ENCODE results near the gene UBL4B. TPM values are rescaled to one million over a fixed set of nuclear protein-coding genes. Genes with fewer than 3 reads are reported as not detected.

UBL4B gene
- polyA plus RNA-seq, 1 donor (not counting 4 experiments of a cell fraction or from before 2014, with no cell fraction given): not detected

- Histone ChIP-seq H3K9me1 (ENCODE audit: control insufficient read depth, extremely low read depth, insufficient read depth, low read length) (no peaks in the 10 kb centered on the region), H3K27me3 (ENCODE audit: control insufficient read depth, extremely low read depth, insufficient read depth, low read length) (no peaks in the 10 kb centered on the region), H3K9ac (ENCODE audit: control insufficient read depth, extremely low read depth, insufficient read depth, low read length) (no peak overlapping the region), H3K79me2 (ENCODE audit: control insufficient read depth, insufficient read depth, low read length) (no peaks in the 10 kb centered on the region), H3K9me3 (ENCODE audit: control insufficient read depth, low read depth, low read length) (no peaks in the 10 kb centered on the region), H3K27ac (ENCODE audit: control insufficient read depth, insufficient read depth, low read length) (no peak overlapping the region), H3K4me2 (ENCODE audit: control insufficient read depth, extremely low read depth, insufficient read depth, low read depth, low read length) (no peak overlapping the region), H3K4me3 (ENCODE audit: control insufficient read depth in 2 of 3, extremely low read depth in 1 of 3, insufficient read depth in 2 of 3, low read depth in 1 of 3, low read length in 3 of 3) (no peak overlapping the region), H3K4me1 (ENCODE audit: control insufficient read depth, extremely low read depth, insufficient read depth, low read length) (no peaks in the 10 kb centered on the region), H4K20me1 (ENCODE audit: control insufficient read depth, extremely low read depth, insufficient read depth, low read length) (no peaks in the 10 kb centered on the region), H3K36me3 (ENCODE audit: control insufficient read depth in 2 of 2, extremely low read depth in 1 of 2, insufficient read depth in 2 of 2, low read length in 2 of 2) (no peaks in the 10 kb centered on the region), H2AFZ (ENCODE audit: control insufficient read depth, low read length) (no peak overlapping the region)
- FAIRE-seq: no peak
- no peak for DNase-seq (ENCODE audit: low read depth, low spot score)
- dilution Hi-C loops (cut with MboI; ENCODE audit: extremely low pct_ligation_motif_present, low sequenced_read_pairs): no loop called here
- TF ChIP-seq EZH2 (IDR thresholded peaks at IDR 0.05; ENCODE audit: low read length) (no peak), CTCF (optimal IDR thresholded peaks at IDR 0.05 in 1 of 3, IDR thresholded peaks at IDR 0.05 in 1 of 3, conservative IDR thresholded peaks at IDR 0.05 in 1 of 3; ENCODE audit: extremely low read depth in 1 of 3, insufficient read depth in 2 of 3, low read length in 3 of 3) (no peak)
These were observed 8.8 kb downstream of the UBL4B start for GRCh38 chr1:110120960-110121561.

GRCh38 chr1:110123224-110123623, 11.0 kb downstream of the UBL4B start:
- no peak overlapping the region for H3K4me2 ChIP-seq (ENCODE audit: control insufficient read depth, extremely low read depth, insufficient read depth, low read depth, low read length)
- no peaks in the 10 kb centered on the region for H3K9me1 ChIP-seq (ENCODE audit: control insufficient read depth, extremely low read depth, insufficient read depth, low read length)
- H3K27me3 ChIP-seq (ENCODE audit: control insufficient read depth, extremely low read depth, insufficient read depth, low read length): no peaks in the 10 kb centered on the region
- dilution Hi-C loops (cut with MboI; ENCODE audit: extremely low pct_ligation_motif_present, low sequenced_read_pairs): no loop called here
- no peaks in the 10 kb centered on the region for H3K4me1 ChIP-seq (ENCODE audit: control insufficient read depth, extremely low read depth, insufficient read depth, low read length)
- TF ChIP-seq EZH2 (IDR thresholded peaks at IDR 0.05; ENCODE audit: low read length) (no peak), CTCF (optimal IDR thresholded peaks at IDR 0.05 in 1 of 3, IDR thresholded peaks at IDR 0.05 in 1 of 3, conservative IDR thresholded peaks at IDR 0.05 in 1 of 3; ENCODE audit: extremely low read depth in 1 of 3, insufficient read depth in 2 of 3, low read length in 3 of 3) (no peak)
- no peaks in the 10 kb centered on the region for H3K9me3 ChIP-seq (ENCODE audit: control insufficient read depth, low read depth, low read length)
- H3K27ac ChIP-seq (ENCODE audit: control insufficient read depth, insufficient read depth, low read length): no peak overlapping the region
- no peaks in the 10 kb centered on the region for H3K36me3 ChIP-seq (ENCODE audit: control insufficient read depth in 2 of 2, extremely low read depth in 1 of 2, insufficient read depth in 2 of 2, low read length in 2 of 2)
- H3K9ac ChIP-seq (ENCODE audit: control insufficient read depth, extremely low read depth, insufficient read depth, low read length): no peak overlapping the region
- H4K20me1 ChIP-seq (ENCODE audit: control insufficient read depth, extremely low read depth, insufficient read depth, low read length): no peaks in the 10 kb centered on the region
- FAIRE-seq (no peak), DNase-seq (ENCODE audit: low read depth, low spot score) (no peak)
- no peaks in the 10 kb centered on the region for H3K79me2 ChIP-seq (ENCODE audit: control insufficient read depth, insufficient read depth, low read length)
- H3K4me3 ChIP-seq (ENCODE audit: control insufficient read depth in 2 of 3, extremely low read depth in 1 of 3, insufficient read depth in 2 of 3, low read depth in 1 of 3, low read length in 3 of 3): no peak overlapping the region
- H2AFZ ChIP-seq (ENCODE audit: control insufficient read depth, low read length): no peak overlapping the region

Measured in keratinocyte (primary cell).